ENCODE data around the gene TTC4.

TTC4 gene

DNA sequence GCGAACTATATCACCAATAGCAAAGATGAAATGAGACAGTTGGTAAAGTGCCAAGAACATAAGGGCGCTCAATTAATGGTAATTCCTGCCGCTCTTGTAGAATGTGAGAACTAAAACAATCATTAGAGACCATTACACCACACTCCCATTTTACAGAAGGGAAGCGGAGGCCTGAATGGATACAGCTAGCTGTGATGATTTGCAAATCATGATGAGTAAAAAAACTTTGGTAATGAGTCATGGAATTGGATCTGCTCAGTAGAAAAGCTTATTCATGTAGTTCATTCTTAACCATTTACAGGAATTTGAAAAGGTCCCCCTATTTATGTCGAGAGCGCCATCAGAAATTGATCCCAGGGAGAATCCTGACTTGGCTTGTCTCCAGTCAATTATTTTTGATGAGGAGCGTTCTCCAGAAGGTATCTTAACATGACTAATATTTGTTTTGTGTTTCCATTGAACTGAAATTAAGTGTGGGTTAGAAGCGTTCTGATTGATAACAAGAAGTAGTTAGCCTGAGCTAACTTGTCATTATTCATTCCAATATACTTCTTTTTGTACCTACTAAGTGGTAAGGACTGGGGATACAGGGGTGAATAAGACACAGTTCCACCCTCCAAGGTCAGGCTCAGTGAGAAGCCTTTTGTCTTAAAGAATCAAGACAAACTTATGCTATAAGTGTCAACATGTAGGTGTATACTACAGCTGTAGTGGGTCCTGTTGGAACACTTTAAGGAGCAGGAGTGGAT lies 812 bp downstream of the TTC4 start:
- H3K9me3 Mint-ChIP-seq (ENCODE audit: low read depth): no peaks in the 10 kb centered on the region
- H3K4me3 Mint-ChIP-seq: peak overlapping the region; percentile 95
- peaks cover 8% of the 10 kb centered on the region for H3K36me3 Mint-ChIP-seq
- H3K27ac Mint-ChIP-seq: peak overlapping the region; percentile 96
- no peaks in the 10 kb centered on the region for H3K27me3 Mint-ChIP-seq
- H3K4me1 Mint-ChIP-seq (ENCODE audit: low read depth): peaks cover 33% of the 10 kb centered on the region

DNA sequence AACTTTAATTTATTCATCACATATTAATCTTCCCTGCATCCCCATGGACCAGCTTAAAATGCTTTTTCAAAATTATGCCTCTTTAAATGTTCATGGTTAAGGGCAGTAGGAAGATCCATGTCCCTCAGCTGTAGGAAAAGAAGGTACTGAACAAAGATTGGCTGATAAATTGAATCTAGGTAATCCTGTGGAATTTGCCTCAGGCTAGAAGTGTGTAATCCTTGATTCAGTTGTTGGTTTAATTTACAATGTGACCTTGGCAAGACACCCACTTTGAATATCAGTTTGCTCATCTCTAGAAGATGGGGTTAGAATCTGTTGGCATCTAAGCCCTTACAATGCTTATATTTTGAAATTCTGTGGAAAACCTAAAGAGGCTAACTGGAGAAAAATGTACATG lies 6.1 kb downstream of the TTC4 start:
- Mint-ChIP-seq H3K27me3 (no peaks in the 10 kb centered on the region), H3K4me1 (ENCODE audit: low read depth) (peaks cover 21% of the 10 kb centered on the region), H3K36me3 (peaks cover 32% of the 10 kb centered on the region), H3K4me3 (no peak overlapping the region), H3K27ac (no peak overlapping the region), H3K9me3 (ENCODE audit: low read depth) (no peaks in the 10 kb centered on the region)

DNA sequence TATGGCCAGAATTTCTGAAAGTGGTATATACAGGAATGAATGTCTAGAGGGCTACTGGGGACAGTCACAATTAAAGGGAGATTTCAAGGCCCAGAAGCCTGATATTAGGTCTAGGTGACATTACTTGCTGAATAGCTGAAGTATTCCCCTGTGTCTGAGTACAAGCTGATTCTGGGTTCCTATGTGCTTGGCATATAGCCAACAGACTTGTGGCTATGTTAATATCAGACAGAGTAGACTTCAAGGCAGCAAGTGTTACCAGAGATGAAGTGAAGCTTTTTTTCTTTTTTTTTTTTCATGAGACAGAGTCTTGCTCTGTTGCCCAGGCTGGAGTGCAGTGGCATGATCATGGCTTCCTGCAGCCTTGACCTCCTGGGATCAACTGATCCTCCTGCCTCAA lies 8.3 kb downstream of the TTC4 start:
- Mint-ChIP-seq H3K27ac (no peak overlapping the region), H3K4me1 (ENCODE audit: low read depth) (peaks cover 6% of the 10 kb centered on the region), H3K27me3 (no peaks in the 10 kb centered on the region), H3K4me3 (no peak overlapping the region), H3K9me3 (ENCODE audit: low read depth) (no peaks in the 10 kb centered on the region), H3K36me3 (peaks cover 38% of the 10 kb centered on the region)

DNA sequence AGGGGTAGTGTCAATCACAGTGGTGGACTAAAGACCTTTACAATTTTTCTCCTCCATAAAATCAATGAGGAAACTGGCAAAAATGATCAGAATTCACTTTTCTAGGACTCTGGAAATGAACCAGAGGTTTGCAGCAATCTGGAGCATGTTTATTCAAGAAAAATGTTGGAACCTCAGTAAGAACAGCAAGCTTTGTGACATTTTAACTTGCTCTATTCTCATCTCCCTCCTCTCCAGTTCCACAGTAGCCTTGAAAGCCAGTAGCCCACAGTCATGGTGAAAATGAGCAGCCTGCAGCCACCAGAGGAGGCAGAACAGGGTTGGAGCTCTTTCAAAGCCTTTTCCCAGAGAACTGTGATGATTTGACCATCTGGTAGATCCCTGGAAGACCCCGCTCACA lies 9.1 kb downstream of the TTC4 start:
- no peak overlapping the region for H3K4me3 Mint-ChIP-seq
- no peak overlapping the region for H3K27ac Mint-ChIP-seq
- H3K4me1 Mint-ChIP-seq (ENCODE audit: low read depth): peaks cover 1% of the 10 kb centered on the region
- H3K27me3 Mint-ChIP-seq: no peaks in the 10 kb centered on the region
- no peaks in the 10 kb centered on the region for H3K9me3 Mint-ChIP-seq (ENCODE audit: low read depth)
- peaks cover 37% of the 10 kb centered on the region for H3K36me3 Mint-ChIP-seq

DNA sequence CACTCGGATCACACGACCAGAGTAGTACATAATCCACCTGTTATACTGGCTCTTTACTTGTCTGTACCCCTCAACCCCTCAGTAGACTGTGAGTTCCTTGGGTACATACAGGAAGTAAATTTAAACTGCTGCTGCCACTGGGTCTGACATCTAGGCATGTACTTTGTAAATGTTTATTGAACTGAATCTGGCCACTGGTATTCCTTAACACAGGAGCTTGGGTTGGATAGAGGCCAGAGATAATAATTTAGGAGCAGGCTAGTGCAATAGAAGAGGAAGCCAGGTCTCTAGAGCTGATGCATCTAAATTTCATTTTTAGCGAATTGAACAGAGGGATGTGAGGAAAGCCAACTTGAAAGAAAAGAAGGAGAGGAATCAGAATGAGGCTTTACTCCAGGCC lies 12.4 kb downstream of the TTC4 start:
- peaks cover 34% of the 10 kb centered on the region for H3K36me3 Mint-ChIP-seq

DNA sequence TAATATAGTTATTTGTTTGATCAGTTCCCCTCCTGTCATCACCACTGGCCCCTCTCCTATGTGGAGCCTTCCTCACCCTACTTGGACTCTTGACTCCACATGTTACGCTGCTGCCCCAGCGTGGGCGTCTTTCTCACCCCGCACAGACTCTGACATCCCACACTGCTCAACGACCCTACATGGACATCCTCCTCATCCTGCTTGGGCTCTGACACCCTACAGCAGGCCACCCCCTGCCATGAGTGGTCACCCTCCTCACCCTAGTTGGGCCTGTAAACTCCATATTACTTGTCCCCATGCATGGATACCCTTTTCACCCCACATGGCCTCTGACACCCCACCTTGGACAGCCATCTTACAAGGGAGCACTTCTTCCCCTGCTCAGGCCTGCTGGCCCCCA lies 21.0 kb downstream of the TTC4 start:
- peaks cover 7% of the 10 kb centered on the region for H3K36me3 Mint-ChIP-seq
- no peak overlapping the region for H3K4me3 Mint-ChIP-seq
- no peaks in the 10 kb centered on the region for H3K9me3 Mint-ChIP-seq (ENCODE audit: low read depth)
- peaks cover 4% of the 10 kb centered on the region for H3K4me1 Mint-ChIP-seq (ENCODE audit: low read depth)
- peak overlapping the region; percentile 34 for H3K27ac Mint-ChIP-seq
- no peaks in the 10 kb centered on the region for H3K27me3 Mint-ChIP-seq

More for the DNA sequence above, 12.4 kb downstream of the TTC4 start:
- no peaks in the 10 kb centered on the region for H3K27me3 Mint-ChIP-seq
- peak overlapping the region; percentile 50 for H3K27ac Mint-ChIP-seq
- no peak overlapping the region for H3K4me3 Mint-ChIP-seq
- no peaks in the 10 kb centered on the region for H3K9me3 Mint-ChIP-seq (ENCODE audit: low read depth)
- H3K4me1 Mint-ChIP-seq (ENCODE audit: low read depth): no peaks in the 10 kb centered on the region

DNA sequence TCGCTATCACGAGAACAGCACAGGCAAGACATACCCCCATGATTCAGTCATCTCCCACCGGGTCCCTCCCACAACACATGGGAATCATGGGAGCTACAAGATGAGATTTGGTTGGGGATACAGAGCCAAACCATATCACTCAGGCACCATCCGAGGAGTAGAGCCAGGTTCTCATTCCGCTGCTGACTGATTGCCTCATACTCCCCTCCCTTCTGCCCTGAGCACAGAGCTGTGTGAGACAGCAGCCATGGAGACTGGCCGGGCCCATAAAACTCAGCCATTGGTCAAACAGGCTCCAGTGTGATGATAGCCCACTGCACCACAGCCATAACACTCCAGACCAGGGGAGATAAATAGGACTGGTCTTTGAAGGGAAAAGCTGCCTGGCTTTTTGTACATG lies 22.6 kb downstream of the TTC4 start:
- Mint-ChIP-seq H3K36me3 (peaks cover 7% of the 10 kb centered on the region), H3K27ac (no peak overlapping the region), H3K4me3 (no peak overlapping the region), H3K27me3 (no peaks in the 10 kb centered on the region), H3K4me1 (ENCODE audit: low read depth) (peaks cover 4% of the 10 kb centered on the region), H3K9me3 (ENCODE audit: low read depth) (no peaks in the 10 kb centered on the region)

DNA sequence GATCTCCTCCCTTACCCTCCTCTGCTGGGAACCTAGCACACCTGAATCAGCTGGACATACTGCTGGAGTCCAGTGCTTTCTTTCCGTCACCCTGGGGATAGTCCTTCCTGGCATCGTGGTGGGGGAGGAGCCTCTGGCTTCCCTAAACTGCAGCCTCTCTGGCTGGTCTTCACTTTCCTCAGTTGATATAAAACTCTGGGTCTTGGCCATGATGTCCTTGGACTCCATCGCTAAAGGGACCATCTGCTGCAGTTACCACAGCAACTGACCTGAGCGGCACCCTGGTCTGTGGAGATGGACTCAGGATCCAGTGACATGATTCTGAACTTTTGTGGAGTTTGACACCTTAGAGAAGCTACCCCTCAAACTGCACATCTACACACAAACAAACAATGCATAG lies 25.9 kb downstream of the TTC4 start:
- no peak overlapping the region for H3K4me3 Mint-ChIP-seq

DNA sequence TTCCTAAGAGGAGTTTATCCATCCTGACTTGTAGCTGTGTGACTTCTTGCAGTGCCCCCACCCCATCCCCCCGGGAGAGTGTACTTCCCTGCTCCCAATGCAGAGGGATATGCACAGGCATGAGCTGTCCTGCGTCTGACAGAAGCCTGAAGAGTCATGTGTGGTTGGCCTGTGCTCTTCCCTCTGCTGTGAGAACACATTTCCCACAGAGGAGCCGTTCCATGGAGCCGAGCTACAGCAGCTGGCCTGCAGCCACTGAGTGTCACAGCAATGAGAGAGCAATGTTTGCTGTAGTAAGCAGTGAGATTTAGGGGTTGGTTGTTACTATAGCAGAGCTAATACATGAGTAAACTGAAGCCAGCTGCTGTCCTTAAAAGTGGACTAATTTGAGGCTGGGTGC lies 26.6 kb downstream of the TTC4 start:
- no peak overlapping the region for H3K4me3 Mint-ChIP-seq
- no peaks in the 10 kb centered on the region for H3K4me1 Mint-ChIP-seq (ENCODE audit: low read depth)
- H3K36me3 Mint-ChIP-seq: peaks cover 3% of the 10 kb centered on the region
- H3K27ac Mint-ChIP-seq: no peak overlapping the region
- H3K9me3 Mint-ChIP-seq (ENCODE audit: low read depth): no peaks in the 10 kb centered on the region
- H3K27me3 Mint-ChIP-seq: no peaks in the 10 kb centered on the region

More for the DNA sequence above, 25.9 kb downstream of the TTC4 start:
- H3K36me3 Mint-ChIP-seq: peaks cover 6% of the 10 kb centered on the region
- no peak overlapping the region for H3K27ac Mint-ChIP-seq
- H3K4me1 Mint-ChIP-seq (ENCODE audit: low read depth): peaks cover 4% of the 10 kb centered on the region
- H3K9me3 Mint-ChIP-seq (ENCODE audit: low read depth): no peaks in the 10 kb centered on the region
- H3K27me3 Mint-ChIP-seq: no peaks in the 10 kb centered on the region

DNA sequence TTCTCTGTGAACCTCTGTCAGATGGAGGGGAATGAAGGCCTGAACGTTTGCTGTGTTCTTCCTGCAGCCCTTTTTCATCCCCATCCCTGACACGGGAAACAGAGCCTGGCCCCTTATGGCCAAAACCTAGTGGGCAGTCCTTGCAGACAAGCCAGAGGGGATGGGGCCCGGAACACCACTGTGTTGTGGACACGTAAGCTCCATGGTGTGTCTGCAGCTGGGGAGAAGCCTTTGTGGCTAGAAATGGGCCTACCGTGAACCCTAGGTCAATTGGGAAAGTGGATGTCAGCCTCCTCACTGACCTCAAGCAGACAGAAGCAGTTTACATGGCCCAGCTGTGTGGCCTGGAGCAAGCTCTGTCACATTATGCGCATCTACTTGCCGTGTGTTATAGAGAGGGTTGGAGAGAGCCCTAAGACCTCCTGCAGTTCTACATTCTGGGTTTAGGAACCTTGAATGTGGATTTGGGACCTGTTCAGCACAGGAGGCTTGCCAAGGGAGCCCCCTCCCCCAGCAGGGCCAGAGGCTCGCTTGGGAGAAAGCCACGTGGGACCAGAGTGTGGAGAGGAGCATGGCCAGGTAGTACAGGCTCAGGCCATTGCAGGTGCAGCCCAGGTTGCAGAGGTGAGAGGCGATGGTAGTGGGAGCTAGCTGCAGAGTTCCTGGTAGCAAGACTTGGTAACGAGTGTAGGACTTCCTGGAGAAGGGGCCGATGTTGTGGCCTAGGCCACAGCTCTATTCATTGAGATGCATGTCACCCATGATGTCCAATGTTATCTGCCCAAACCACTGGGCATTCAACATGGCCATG lies 28.0 kb downstream of the TTC4 start:
- H3K27ac Mint-ChIP-seq: no peak overlapping the region
- no peaks in the 10 kb centered on the region for H3K36me3 Mint-ChIP-seq
- no peaks in the 10 kb centered on the region for H3K9me3 Mint-ChIP-seq (ENCODE audit: low read depth)
- H3K4me1 Mint-ChIP-seq (ENCODE audit: low read depth): no peaks in the 10 kb centered on the region
- no peaks in the 10 kb centered on the region for H3K27me3 Mint-ChIP-seq
- H3K4me3 Mint-ChIP-seq: no peak overlapping the region

DNA sequence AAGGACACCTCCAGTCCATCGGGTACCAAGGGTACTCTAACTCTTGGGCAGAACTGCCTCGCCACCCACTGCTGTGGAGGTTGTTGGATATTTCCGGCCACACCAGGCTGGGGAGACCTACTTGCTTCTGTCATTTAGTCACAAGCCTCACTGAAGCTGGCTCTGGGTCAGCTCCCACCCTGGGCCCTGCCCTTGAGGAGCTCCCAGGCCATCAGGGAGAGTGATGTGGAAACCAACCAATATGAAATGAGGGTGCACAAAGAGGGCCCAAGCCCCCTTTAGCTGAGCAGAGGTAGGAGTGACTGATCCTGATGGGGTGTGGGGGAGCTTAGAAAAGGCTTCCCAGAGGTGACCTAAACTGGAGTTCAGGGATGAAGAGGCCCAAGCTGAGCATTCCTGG lies 29.0 kb downstream of the TTC4 start:
- no peaks in the 10 kb centered on the region for H3K9me3 Mint-ChIP-seq (ENCODE audit: low read depth)
- H3K27me3 Mint-ChIP-seq: no peaks in the 10 kb centered on the region
- H3K27ac Mint-ChIP-seq: no peak overlapping the region
- H3K4me3 Mint-ChIP-seq: no peak overlapping the region
- no peaks in the 10 kb centered on the region for H3K36me3 Mint-ChIP-seq
- H3K4me1 Mint-ChIP-seq (ENCODE audit: low read depth): no peaks in the 10 kb centered on the region

DNA sequence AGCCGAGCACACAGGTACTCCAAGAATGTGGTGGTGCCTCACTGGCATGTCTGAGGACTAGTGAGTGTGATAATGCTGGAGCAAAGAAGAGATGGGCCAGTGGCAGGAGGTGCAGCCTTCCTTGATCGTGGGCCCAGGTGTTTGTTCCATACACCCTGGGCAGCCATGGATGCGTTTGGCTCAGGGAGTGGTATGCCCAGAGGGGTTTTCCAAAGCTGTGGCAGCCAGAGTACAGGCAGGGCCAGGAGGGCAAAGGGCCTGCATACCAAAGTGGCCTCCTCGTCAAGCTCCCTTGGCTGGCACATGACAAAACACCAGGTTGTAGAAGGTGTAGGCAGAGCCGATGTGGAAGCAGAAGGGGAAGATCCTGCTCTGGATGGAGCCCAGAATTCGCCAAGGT lies 29.6 kb downstream of the TTC4 start:
- H3K36me3 Mint-ChIP-seq: no peaks in the 10 kb centered on the region
- H3K27me3 Mint-ChIP-seq: no peaks in the 10 kb centered on the region
- no peak overlapping the region for H3K27ac Mint-ChIP-seq
- H3K4me3 Mint-ChIP-seq: no peak overlapping the region
- no peaks in the 10 kb centered on the region for H3K4me1 Mint-ChIP-seq (ENCODE audit: low read depth)
- no peaks in the 10 kb centered on the region for H3K9me3 Mint-ChIP-seq (ENCODE audit: low read depth)

DNA sequence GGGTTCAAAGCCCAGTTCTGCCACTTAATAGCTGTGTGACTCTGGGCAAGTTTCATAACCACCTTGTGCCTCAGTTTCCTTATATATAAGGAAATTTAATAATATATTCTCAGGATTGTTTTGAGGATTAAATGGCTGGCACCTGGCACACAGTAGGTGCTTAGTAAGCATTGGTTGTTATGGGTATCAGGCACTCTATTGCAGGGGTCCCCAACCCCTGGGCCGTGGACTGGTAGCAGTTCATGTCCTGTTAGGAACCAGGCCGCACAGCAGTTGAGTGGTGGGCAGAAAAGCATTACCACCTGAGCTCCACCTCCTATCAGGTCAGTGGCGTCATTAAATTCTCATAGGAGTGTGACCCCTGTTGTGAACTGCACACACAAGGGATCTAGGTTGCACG lies 30.2 kb downstream of the TTC4 start:
- Mint-ChIP-seq H3K9me3 (ENCODE audit: low read depth) (no peaks in the 10 kb centered on the region), H3K4me3 (no peak overlapping the region), H3K27me3 (no peaks in the 10 kb centered on the region), H3K27ac (no peak overlapping the region), H3K4me1 (ENCODE audit: low read depth) (no peaks in the 10 kb centered on the region), H3K36me3 (no peaks in the 10 kb centered on the region)

DNA sequence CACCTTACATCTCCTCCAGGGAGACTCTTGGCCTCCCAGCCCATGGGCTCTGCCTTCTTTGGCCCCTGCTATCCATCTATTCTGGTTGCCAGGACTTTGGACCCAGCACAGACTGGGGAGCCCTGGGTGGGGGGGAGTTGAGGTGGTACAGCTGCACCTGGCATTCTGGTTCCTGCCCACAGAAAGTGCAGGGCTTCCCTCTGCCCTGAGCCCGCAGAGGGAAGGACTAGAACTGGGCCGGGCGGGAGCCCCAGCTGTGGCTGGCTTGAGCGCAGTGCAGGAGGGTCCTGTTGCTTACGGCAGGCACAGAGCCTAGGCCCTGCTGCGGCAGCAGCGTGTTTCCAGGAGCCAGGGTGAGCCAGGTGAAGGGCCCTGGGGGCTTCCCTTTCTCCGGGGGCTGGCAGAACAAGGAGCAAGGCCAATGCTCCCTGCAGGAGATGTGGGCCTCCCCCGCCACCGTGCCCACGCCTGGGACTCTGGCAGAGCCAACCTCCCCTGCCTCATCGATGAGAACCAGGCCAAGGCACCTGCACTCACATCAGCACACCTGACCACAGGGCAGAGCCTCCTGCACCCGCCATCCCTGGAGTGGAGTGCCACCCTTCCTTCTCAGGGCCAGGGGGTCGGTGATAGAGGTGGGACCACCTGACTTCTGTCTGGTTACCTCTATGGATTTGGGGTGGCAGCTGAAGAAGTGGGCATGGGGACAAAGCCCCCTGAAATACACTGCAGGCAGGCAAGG lies 32.6 kb downstream of the TTC4 start:
- Mint-ChIP-seq H3K4me3 (no peak overlapping the region), H3K9me3 (ENCODE audit: low read depth) (no peaks in the 10 kb centered on the region), H3K27ac (no peak overlapping the region)

DNA sequence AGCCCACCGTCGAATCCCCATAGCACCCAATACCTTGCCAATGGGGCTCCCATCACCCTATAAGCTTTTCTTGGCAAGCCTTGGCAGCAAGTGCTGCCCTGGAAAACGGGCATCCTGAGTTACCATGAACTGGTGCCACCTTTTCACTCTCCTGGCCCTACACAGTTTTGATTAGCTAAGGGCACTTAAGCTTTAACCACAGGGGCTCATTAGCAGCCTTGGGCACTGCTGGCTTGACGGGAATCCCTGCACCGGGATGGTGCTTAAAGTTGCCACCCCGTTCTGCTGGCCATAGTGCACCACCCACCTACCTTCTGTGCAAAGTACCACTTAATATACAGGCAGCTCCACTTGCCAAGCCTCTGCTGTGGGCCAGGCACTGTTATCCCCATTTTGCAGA lies 34.9 kb downstream of the TTC4 start:
- Mint-ChIP-seq H3K9me3 (ENCODE audit: low read depth) (no peaks in the 10 kb centered on the region), H3K4me1 (ENCODE audit: low read depth) (no peaks in the 10 kb centered on the region), H3K27me3 (no peaks in the 10 kb centered on the region), H3K27ac (no peak overlapping the region), H3K4me3 (no peak overlapping the region), H3K36me3 (no peaks in the 10 kb centered on the region)

More for the DNA sequence above, 32.6 kb downstream of the TTC4 start:
- Mint-ChIP-seq H3K36me3 (no peaks in the 10 kb centered on the region), H3K4me1 (ENCODE audit: low read depth) (no peaks in the 10 kb centered on the region), H3K27me3 (no peaks in the 10 kb centered on the region)
